ENCODE measurements around the gene FSTL1.

FSTL1 gene

DNA sequence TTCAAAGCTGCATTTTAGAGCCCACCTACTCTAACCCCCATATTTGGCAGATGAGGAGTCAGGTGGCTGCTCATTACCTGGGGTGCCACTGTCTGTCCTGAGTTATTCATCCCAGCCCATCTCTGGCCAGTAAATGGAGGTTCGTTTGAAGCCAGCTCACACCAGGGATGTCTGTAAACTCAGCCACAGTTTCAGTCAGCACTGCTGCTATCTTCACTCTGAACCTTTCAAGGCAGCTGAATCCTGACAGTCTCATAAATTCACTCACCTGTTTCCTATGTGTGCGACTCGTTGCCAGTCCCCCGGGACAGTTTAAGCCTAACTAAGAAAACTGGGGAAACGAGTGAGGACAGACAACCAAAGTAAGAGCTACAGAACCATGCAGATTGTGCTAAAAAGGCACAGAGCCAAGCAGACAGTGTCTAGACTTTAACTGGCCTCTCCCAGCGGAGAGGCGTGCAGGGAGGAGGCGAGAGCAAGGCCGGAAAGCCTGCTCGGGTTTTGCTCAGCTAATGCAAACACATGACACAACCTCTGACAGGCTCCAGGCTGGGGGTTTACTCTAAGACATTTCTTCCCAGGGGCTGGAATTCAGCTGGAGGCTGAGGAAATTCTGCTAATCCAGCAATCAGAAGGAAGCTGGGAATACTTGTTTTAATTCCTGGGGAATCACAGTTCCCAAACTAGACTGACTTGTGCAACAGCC is 12.0 kb downstream of the FSTL1 start:
- peak; percentile 82 for DNase-seq

DNA sequence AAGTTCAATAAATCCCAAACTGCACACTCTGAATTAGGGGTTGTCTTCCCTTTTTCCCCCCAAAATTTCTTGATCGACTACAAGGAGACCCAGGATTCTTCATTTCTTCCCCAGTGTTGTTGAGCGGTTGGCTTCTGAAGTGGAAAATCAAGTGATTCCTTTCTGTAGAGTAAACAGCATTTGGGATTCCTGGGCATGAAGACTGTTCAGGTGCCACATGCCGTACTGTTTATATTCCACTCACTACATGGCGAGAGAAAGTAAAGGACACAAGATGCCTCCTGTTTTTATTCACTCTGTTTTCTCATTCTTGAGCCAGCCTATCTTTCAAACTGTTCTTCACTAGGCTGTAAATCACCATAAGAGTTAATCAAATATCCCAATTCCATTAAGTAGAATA is 12.6 kb downstream of the FSTL1 start:
- DNase-seq = no peak

DNA sequence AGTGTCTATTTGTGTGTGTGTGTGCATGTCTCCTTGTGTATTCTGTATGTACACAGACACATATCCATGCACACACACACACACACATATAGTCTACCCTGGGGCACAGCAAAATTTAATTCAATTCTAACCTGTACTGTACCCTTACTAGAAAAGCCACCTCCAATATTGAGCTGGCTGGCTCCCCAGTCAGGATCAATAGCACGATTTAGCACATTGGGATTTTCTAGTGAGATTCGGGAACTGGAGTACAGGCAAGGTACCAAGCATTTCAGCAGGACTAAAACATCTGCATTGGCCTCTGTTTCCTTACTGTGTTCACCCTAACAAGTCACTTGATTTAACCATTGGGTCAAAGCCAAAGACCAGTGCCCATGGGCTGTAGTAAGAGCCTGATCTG is 13.2 kb downstream of the FSTL1 start:
- no peak for DNase-seq

DNA sequence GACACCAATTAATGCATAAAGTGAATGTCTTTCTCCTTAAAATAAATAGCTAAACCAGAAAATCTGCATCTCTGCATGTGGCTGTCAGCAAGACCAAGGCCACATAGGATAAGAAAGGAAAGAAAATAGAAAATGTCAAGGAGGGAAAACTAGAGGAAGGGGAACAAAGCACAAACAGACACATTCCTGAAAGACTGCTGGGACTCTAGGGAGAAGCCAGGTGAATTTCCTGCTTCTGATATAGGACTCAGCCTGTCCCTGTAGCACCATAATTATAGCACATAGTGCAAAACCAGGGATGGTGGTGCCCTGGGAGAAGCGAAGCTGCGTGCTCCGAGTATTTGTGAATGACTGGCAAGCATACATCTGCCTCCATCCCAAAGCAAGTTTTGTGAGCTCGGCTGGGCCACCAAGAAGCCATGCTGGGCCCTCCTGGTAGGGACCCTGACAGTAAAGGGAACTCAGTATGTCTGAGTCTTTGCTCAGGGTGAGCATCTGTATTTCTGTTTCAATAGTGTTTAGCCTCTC is 14.2 kb downstream of the FSTL1 start:
- no peak for DNase-seq

DNA sequence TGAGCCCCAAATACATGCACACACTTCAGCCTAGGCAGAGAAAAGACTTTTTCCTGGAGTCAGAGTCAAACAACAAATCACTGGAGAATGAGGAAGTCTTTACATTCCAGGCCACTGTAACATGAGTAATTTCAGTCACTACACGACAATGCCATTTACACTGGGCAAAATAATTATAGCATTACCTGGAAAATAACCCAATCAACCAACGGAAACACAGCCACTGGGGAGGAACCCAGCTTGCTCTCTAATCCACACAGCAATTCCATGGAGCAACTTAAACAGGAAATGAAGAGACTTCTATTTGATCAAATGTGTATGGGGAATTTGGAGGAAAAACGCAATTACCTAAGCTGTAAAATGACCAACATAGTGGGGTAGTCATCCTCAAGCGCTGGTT is 15.2 kb downstream of the FSTL1 start:
- DNase-seq = no peak

DNA sequence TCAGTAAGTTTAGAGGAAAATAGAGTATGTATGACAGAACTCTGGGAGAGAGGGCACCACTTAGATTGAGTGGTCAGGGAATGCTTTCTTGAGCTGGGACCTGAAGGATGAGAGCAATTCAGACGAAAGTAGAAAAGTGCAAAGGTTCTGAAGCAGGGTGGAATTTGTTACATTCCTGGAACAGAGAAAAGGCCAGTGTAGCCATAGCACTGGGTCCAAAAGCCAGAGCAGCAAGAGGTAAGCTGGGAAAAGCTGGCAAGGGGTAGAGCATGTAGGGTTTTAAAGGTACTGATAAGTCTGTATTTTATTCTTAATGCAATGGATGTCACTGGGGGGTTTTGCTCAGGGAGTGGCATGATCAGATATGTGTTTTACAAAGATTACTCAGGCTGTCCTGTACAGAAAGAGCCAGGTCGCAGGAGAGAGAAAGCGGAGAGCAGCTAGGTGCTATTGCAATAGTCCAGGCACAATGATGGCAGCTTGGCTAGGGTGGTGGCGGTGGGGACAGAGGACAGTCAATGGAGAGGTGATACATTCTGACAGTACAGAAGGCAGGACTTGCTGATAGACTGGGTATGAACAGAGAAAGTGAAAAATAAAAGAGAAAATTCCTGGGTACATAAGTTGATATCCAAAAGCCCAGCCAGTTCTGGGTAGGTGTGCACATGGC is 17.0 kb downstream of the FSTL1 start:
- DNase-seq = no peak

DNA sequence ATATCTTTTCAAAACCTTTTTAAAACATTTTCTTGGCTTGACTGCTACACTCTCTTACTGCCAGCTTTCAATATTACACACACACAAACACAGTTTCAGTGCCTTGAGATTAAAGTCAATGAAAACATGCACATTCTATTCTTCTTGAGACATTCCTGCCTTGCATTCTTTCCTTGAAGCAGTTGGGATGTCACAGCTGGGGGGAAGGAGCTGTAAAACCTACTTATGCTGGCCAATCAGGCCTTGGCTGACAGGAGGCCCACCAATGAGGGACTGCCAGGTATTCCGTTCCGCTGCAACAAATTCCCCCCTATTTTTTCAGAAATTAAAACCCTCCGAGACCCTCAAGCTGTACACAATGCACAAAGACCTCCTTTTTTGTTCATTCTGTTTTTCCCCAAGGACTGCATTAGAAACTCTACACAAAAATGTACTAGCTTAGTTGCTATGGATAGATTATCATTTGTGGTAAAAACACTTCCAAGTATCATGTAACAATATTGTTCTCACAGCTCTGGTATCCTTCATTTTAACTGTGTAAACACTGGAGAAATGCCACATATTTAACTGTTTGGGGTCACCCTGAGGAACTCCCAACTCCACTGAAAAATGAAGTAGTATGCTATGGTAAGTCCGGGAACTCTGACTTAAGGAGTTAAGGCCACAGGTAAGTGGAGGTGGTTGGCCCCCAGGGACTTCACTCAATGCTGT is 18.5 kb downstream of the FSTL1 start:
- peak; percentile 72 for DNase-seq

DNA sequence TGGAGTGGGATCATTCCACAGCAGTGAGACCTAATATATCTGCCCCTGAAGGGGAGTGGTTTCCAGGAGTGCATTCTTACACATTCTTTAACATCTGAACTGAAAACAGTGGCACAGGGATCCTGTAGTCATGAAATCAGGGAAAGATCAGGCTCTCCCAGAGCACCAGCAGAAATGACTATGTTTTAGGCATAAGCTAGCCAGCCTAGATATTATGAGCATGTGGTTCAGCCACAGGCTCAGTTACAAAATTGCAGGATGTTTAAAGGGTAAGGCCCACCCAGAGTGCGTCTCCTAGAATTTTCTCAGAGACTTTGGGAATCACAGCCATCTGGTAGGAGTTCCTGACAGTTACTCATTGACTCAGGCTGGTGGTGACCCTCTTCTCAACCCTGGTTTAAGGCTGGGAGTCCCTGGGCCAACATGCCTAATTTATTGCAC is 20.9 kb downstream of the FSTL1 start:
- no peak for DNase-seq

DNA sequence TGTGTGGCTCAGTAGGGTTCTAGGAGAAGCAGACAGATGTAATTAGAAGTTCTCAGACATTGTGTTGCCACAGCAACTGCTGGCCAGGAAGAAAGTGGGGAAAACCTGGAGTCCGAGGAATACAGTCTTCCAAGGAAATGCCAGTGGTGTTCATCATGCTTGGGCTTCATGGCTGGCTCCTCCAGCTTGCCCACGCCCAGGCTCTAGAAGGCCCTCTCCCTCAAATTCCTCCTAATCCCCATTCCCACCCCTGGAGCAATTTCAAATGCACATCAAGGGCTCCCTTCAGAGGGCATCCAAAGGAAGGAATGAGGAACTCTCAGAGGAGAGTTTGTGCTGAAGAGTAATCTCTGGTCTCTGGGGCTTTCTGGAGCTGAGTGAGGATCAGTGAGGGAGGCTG is 21.9 kb downstream of the FSTL1 start:
- no peak for DNase-seq

DNA sequence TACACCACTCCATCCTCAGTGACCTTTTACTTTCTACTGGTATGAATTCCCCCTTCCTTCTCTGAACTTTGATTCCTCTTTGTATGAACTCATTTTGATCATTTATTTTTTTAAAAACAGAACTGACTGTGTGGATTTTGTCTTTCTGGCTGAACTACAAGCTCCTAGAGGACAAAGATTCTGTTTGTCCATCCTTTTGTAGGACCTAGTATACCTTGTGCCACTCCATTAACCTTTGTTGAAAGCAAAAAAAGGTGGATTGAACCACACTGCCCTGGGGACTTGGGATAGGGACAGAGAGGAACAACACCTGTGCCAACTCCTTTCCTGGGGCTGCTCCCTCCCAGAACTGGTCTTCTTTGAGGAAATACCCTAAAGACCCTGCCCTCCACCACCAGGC is 23.6 kb downstream of the FSTL1 start:
- no peak for DNase-seq

DNA sequence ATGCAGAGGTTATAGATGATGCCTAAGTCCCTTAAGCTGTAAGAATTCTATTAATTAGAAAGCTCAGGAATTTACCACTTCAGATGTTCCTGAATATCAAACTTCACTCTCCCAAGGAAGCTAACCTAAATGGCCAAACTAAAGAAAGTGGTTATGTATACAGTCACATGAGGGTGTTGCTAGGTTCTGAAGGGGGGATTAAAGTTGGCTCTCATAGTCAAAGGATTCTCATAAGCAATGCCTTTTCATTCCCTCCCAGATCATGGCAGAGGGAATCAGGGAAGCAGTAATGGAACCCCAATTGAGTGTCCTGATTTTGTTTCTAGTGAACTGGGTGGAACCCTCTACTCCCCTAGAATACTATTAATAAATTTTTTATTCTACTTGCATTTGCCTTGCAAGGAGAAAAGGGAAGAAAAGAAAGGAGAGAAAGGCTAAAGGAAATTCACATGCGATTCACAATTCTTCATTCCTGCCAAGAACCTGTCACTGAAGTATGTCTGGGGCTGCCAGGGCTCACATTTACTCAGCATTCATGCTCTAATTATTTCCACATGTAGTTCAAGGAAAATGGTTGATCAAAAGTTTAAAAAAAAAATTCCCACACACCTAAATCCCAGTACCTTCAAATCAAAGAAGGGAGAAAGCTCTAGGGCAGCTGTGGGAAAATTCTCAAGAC is 25.1 kb downstream of the FSTL1 start:
- peak; percentile 75 for DNase-seq

DNA sequence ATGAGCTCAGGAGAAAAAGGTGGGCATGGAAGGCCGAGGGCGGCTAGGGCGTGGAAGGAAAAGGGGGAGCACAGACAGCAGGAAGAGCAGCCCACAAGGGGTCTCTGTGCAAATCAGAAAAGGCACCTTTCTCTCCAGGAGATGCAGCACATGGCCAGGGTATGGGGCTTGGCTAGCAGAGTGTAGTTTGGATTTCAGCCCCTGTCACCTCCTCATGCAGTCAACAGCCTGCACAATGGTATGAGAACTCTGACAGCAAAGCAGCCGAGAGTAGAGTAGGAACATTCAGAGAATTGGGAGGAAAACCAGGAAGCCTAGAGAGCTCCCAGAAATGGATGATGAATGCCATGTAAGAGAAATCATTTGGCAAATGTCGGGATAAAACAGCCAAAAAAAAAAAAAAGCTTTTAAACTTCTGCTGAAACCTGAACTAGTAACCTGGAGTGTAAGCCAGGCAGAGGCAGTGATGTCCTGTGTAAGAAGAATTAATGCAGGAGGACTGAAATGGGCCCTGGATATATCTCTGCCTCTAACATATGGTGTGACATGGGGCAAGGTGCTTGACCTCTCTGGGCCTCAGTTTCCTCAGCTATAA is 25.7 kb downstream of the FSTL1 start:
- no peak for DNase-seq

DNA sequence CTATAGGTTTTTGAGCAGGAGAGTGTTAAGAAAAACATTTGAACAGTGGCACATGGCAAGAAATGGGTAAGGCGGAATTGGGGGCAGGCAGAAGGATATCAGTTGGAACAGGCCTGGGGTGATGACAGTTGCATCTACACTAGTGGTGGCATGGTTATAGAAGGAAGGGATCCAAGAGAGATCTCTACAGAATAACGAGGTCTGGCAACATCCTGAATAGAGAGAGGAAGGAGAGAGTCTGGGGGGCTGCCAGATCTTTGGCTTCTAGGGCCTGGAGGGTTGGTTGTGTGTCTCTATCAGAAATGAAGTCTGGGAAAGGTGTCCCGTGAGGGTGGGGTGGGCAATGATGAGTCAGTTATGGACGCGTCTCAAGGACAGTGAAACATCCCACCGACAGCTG is 26.3 kb downstream of the FSTL1 start:
- DNase-seq = no peak

DNA sequence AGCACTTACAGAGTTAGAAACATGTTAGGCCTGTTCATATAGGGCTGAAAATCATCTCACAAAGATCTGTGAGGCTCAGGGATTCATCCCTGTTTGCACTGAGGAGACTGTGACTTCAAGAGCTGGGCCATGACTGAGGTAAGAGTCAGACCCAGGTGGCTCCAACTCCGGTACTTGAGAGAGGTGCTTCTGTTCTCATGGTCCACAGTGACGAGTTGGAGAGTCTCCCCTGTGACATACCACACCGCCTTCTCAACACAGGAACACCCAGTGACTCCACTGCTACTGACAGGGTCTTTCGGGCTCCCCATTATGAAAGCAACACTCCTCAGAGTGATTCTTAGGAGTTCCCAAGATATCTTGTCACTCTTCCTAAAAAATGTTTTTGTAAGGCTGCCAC is 27.4 kb downstream of the FSTL1 start:
- DNase-seq = no peak

DNA sequence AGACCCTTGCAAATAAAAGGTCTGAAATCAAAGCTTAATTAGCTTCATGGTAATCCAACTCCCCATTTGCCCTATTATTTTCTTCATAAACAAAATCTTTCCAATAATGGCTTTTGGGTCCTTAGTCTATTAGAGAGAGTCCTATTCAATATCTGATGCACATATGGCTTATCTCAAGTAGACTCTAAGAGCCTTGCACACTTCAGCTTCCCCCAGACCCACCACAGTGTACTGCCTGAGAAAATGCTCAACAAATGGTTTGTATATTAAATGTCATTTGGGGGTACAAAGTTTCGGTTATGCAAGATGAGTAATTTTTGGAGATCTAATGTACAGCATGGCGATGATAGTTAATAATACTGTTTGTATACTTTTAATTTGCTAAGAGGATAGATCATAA is 28.9 kb downstream of the FSTL1 start:
- DNase-seq = peak; percentile 9

DNA sequence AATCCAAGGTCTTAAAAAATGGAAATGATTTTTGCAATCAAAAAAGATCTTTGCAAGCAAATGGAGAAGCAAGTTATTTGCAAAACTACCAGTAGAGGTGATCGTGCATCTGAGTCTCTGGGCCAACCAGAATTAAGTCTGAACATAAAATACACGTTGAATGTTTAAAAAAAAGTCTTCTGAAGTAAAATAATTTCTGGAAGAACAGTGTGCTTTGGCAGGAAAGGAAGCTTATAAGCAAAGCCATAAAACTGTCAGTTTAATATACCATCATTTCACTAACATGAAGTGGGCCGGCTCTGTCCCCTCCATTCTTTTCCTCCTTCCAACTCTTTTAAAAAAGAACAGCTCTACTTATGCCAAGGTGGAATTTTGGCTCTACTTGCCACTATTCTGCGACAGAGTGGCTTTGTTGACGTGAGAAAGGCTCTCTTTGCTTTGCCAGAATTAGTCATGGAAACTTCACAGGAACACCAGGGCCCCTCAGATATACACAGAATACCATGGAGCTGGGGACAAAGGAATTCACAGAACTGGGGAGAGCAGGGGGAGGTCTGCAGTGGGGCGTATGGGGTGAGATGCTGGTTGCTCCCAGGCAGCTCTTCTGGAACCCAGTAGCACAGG is 29.8 kb downstream of the FSTL1 start:
- peak; percentile 78 for DNase-seq

DNA sequence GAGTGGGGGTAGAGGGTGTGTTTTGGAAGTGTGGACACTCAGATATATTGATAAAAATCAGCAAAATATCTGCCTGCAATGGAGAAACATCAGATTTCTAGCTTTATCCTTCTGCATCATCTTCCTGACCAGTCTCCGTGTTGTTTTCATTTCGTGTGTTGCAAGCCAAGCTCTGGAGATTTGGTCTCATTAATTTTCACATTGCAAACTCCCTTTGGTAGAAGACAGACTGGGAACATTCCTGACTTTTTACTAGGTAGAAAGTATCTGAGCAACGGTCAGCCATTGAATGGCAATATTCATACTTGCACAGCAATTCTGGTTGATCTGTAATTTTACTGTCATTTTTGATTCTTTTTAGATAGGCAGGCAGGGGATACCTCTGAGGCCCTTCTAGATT is 30.4 kb downstream of the FSTL1 start:
- no peak for DNase-seq

DNA sequence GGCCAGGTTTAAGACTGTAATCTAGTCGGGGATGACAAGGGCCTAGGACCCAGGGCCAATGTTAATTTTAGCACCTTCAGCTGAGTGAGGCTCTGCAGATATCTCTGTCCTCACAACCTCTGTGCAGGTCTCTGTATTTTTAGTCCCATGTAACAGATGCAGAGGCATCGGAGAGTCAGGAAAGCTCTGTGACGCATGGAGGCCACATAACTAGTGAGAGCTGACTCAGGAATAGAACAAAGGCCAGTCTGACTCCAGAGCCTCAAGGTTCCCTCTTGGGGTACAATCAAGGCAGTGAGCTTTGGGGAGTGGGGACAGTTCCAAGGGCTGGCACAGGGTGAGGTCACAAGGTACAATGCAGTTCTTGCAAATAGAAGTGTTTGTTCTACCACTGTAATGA is 31.0 kb downstream of the FSTL1 start:
- no peak for DNase-seq

DNA sequence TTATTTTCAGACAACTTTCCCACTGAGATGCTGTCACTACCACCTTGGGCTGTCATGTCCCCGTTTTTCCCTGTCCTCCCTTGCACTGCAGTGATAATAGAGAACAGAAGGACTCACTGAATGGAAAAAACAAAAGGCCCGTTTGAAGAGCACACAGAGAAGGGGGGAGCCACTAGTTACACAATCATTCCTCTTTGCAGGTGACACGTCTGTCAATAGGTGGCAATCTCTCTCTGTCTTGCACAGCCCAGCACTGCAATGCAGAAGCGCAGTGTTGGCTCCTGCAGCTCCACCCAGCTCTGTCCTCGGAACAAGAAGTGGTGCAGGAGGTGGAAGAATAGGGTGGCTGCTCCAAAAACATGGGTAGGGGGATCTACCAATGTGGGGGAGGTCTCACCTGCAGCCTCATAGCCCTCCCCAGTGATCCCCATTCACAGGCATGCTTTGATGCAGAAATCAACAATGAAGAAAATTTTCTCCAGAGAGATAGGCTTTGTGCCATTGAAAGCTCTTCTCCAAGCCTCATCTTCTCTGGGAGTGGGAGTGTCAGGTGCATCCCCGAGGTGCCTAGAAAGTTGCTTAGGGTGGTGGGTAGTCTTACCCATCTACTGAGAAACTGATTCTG is 31.8 kb downstream of the FSTL1 start:
- peak; percentile 50 for DNase-seq

DNA sequence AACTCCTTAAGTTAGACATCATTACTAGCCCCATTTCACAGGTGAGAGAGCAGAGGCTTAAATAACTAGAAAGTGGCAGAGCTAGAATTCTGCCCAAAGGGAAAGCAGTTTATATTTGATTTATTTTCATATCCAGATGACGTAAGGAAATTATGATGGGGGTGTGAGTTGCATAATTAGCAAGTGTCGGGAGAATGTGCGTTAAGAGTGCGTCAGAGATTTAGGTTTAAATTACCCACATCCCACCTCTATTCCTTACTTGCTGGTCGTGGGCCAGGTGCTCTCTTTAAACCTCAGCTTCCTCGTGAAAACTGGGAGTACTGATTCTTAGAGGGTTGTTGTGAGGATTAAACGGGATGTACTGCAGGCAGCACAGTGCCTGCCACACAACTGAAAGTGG is 32.3 kb downstream of the FSTL1 start:
- no peak for DNase-seq

DNA sequence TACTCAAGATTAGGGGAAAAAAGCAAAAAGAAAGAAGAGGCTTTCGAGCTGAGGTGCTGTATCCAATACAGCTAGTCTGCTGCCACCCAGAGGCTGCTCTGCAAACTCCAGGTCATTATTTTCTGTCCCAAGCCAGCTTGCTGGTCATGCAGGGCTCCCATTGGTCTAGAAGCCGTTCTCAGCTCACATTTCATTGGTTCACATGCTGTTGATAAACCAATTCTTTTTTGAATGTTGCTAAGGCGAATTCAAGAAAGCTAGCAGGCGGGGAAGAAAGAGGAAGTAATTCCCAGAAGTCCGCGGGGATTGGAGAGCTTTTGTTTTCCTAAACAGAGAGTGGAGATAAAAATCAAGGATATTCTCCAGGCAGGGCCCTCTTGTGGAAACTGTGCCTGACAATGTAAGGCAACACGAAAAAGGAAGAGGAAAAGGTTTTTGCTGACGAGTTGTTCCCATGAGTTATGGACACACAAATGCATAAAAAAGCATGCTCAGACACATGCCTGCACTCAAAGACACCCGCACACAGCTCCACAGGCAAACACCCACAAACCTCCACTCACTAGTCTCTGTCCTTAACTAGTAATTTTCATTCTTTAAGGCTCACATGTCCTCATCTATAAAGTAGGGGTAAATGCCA is 33.4 kb downstream of the FSTL1 start:
- DNase-seq = peak; percentile 96

Measured in right hindlimb (tissue), 1 donor.